Vagina (tissue), 2 donors: ENCODE measurements around the gene ARID4B. TPM values are rescaled to one million over a fixed set of nuclear protein-coding genes. Genes with fewer than 3 reads are reported as not detected.

Experiments used
- DNase-seq, 2 donors: peaks; one replicate each; pipeline ENCODE4 v3.0.0-alpha.2; 2017; ENCODE audit errors: extremely low spot score in 2 of 2
- H3K27ac ChIP-seq: fragments of 200-600 bp; sonication (generic); one replicate; pipeline ENCODE4 v1.5.1; 2019
- H3K27me3 ChIP-seq: fragments of 200-600 bp; sonication (generic); one replicate; pipeline ENCODE4 v1.5.1; 2019
- H3K36me3 ChIP-seq, 2 donors: fragments of 200-600 bp; sonication (generic); one replicate each; pipeline ENCODE4 v1.5.1; 2017 to 2019
- H3K4me1 ChIP-seq: fragments of 200-600 bp; sonication (generic); one replicate; pipeline ENCODE4 v1.5.1; 2019
- H3K4me3 ChIP-seq, 2 donors: fragments of 200-600 bp; sonication (generic); 1 replicate in 1 of 2; 2 replicates in 1 of 2; pipeline ENCODE4 v1.5.1; 2016 to 2019
- H3K9me3 ChIP-seq: fragments of 200-600 bp; sonication (generic); one replicate; pipeline ENCODE4 v1.5.1; 2019
- CTCF ChIP-seq, 3 experiments: fragments of 450-650 bp in 2 of 3; fragments of 200-600 bp in 1 of 3; sonication (generic) in 1 of 3; IDR thresholded peaks; one replicate each; pipeline ENCODE4 v1.5.1; 2017 to 2019; ENCODE audit warnings: antibody characterized with exemption in 3 of 3, mild to moderate bottlenecking in 2 of 3, moderate library complexity in 2 of 3
- POLR2A ChIP-seq, 2 donors: fragments of 450-650 bp; IDR thresholded peaks; one replicate each; pipeline ENCODE4 v1.6.1; 2017; ENCODE audit warnings: antibody characterized with exemption in 2 of 2, mild to moderate bottlenecking in 2 of 2, moderate library complexity in 2 of 2
- POLR2AphosphoS5 ChIP-seq, 2 donors: sonication (generic); formaldehyde crosslinking; IDR thresholded peaks; one replicate each; pipeline ENCODE4 v1.9.0; 2017; ENCODE audit warnings: antibody characterized with exemption in 2 of 2, mild to moderate bottlenecking in 2 of 2, low read depth in 1 of 2; ENCODE audit not compliant: insufficient read depth in 1 of 2
- intact Hi-C: fragments of 100-400 bp; cut with DNase I; formaldehyde crosslinking; loops from one replicate; pipeline ENCODE4 v1.15.1; 2023
- total RNA-seq: library from RNA; depleted of rRNA; stranded (reverse); fragments of >200 nt; gene quantifications from one replicate; pipeline ENCODE4 v1.2.3, GENCODE V29; 2016

Gene ARID4B
- total RNA-seq, 1 donor from 2014 or later = 35.6 TPM

- Histone ChIP-seq H3K4me1 (peaks cover 71% of the 10 kb centered on the region), H3K27me3 (no peaks in the 10 kb centered on the region), H3K36me3 (no peaks in the 10 kb centered on the region), H3K9me3 (no peaks in the 10 kb centered on the region), H3K27ac (no peak overlapping the region), H3K4me3 (no peak overlapping the region)
- DNase-seq = no peak
- TF ChIP-seq POLR2AphosphoS5 (IDR thresholded peaks at IDR 0.05; ENCODE audit: insufficient read depth in 1 of 2, low read depth in 1 of 2) (no peak), POLR2A (IDR thresholded peaks at IDR 0.05) (no peak), CTCF (IDR thresholded peaks at IDR 0.05) (no peak)
- intact Hi-C loops = no loop called here
These were observed 29.2 kb downstream of the ARID4B start for GRCh38 chr1:235298758-235299157.

- no peak overlapping the region for H3K27ac ChIP-seq
- H3K4me1 ChIP-seq = peaks cover 68% of the 10 kb centered on the region
These were observed 30.4 kb downstream of the ARID4B start for GRCh38 chr1:235297579-235297978.

GRCh38 chr1:235296729-235297128 is 31.2 kb downstream of the ARID4B start:
- DNase-seq = no peak
- Histone ChIP-seq H3K27ac (no peak overlapping the region), H3K4me3 (no peak overlapping the region), H3K27me3 (no peaks in the 10 kb centered on the region), H3K9me3 (no peaks in the 10 kb centered on the region), H3K4me1 (peaks cover 74% of the 10 kb centered on the region), H3K36me3 (no peaks in the 10 kb centered on the region)
- TF ChIP-seq POLR2A (IDR thresholded peaks at IDR 0.05) = no peak
- no peak for TF ChIP-seq CTCF (IDR thresholded peaks at IDR 0.05)
- TF ChIP-seq POLR2AphosphoS5 (IDR thresholded peaks at IDR 0.05; ENCODE audit: insufficient read depth in 1 of 2, low read depth in 1 of 2) = no peak
- intact Hi-C loops = no loop called here

More at GRCh38 chr1:235297579-235297978, 30.4 kb downstream of the ARID4B start:
- Histone ChIP-seq H3K36me3 (no peaks in the 10 kb centered on the region), H3K27me3 (no peaks in the 10 kb centered on the region), H3K4me3 (no peak overlapping the region), H3K9me3 (no peaks in the 10 kb centered on the region)
- no peak for DNase-seq
- intact Hi-C loops = no loop called here
- TF ChIP-seq CTCF (IDR thresholded peaks at IDR 0.05) (no peak), POLR2AphosphoS5 (IDR thresholded peaks at IDR 0.05; ENCODE audit: insufficient read depth in 1 of 2, low read depth in 1 of 2) (no peak), POLR2A (IDR thresholded peaks at IDR 0.05) (no peak)

- intact Hi-C loops = no loop called here
- Histone ChIP-seq H3K9me3 (no peaks in the 10 kb centered on the region), H3K36me3 (no peaks in the 10 kb centered on the region), H3K27me3 (no peaks in the 10 kb centered on the region), H3K4me1 (peaks cover 71% of the 10 kb centered on the region), H3K4me3 (no peak overlapping the region), H3K27ac (no peak overlapping the region)
- TF ChIP-seq POLR2AphosphoS5 (IDR thresholded peaks at IDR 0.05; ENCODE audit: insufficient read depth in 1 of 2, low read depth in 1 of 2) = no peak
- no peak for TF ChIP-seq CTCF (IDR thresholded peaks at IDR 0.05)
- no peak for TF ChIP-seq POLR2A (IDR thresholded peaks at IDR 0.05)
- no peak for DNase-seq
These were observed 32.1 kb downstream of the ARID4B start for GRCh38 chr1:235295902-235296350.

- no peak for TF ChIP-seq CTCF (IDR thresholded peaks at IDR 0.05)
- no peak for TF ChIP-seq POLR2A (IDR thresholded peaks at IDR 0.05)
- no peak for TF ChIP-seq POLR2AphosphoS5 (IDR thresholded peaks at IDR 0.05; ENCODE audit: insufficient read depth in 1 of 2, low read depth in 1 of 2)
- peaks cover 64% of the 10 kb centered on the region for H3K4me1 ChIP-seq
These were observed 34.5 kb downstream of the ARID4B start for GRCh38 chr1:235293322-235293942.

More at GRCh38 chr1:235293322-235293942, 34.5 kb downstream of the ARID4B start:
- Histone ChIP-seq H3K36me3 (no peaks in the 10 kb centered on the region), H3K9me3 (no peaks in the 10 kb centered on the region), H3K27me3 (no peaks in the 10 kb centered on the region), H3K27ac (no peak overlapping the region), H3K4me3 (no peak overlapping the region)
- DNase-seq = no peak
- intact Hi-C loops = no loop called here
